IMR-90 (cell line): ENCODE data around the gene ADM2. TPM values are rescaled to one million over a fixed set of nuclear protein-coding genes. Genes with fewer than 3 reads are reported as not detected.

ENCODE experiments used
- ATAC-seq: fragments of 200-7000 bp; cut with Tn5 transposase; 2 replicates; pipeline ENCODE4 v1.9.1; 2020; ENCODE audit warnings: low read depth, mild to moderate bottlenecking, moderate library complexity
- BruUV-seq: library from RNA; stranded (reverse); fragments of 400-500 nt; replicated peaks from 2 replicates; lab custom pipeline; 2021; lab: Mats Ljungman, UMichigan
- CTCF ChIA-PET: fragments of 300-600 bp; formaldehyde crosslinking; extraction: SDS; loops from one replicate; lab custom pipeline; 2021; ENCODE audit warnings: antibody characterized with exemption; lab: Yijun Ruan, JAX
- POLR2A ChIA-PET: fragments of 300-600 bp; sonication (Branson Sonifier 250); formaldehyde crosslinking; loops from one replicate; lab custom pipeline; 2022; ENCODE audit warnings: antibody characterized with exemption; ENCODE audit not compliant: unreplicated experiment; lab: Charles Lee
- DNase-seq: peaks from one replicate; pipeline ENCODE4 v3.0.0; 2013
- H2AFZ ChIP-seq: replicated peaks from 2 replicates; pipeline ENCODE3; 2013; ENCODE audit warnings: low read length, mild to moderate bottlenecking; ENCODE audit not compliant: poor library complexity
- H2AK5ac ChIP-seq: 2 replicates; pipeline ENCODE4 v1.6.1; 2013; ENCODE audit warnings: low read depth, low read length, inconsistent platforms
- H2AK9ac ChIP-seq: replicated peaks from 2 replicates; pipeline ENCODE3; 2013; ENCODE audit warnings: mild to moderate bottlenecking, low read depth, low read length, moderate library complexity; ENCODE audit not compliant: poor library complexity
- H2BK120ac ChIP-seq: 2 replicates; pipeline ENCODE4 v1.6.1; 2013; ENCODE audit warnings: low read depth, low read length, inconsistent platforms
- H2BK15ac ChIP-seq: 3 replicates; pipeline ENCODE4 v1.6.1; 2013; ENCODE audit warnings: low read depth, low read length, inconsistent platforms
- H2BK20ac ChIP-seq: 2 replicates; pipeline ENCODE4 v1.6.1; 2013; ENCODE audit warnings: low read depth, mild to moderate bottlenecking, inconsistent platforms, low read length, moderate library complexity
- H2BK5ac ChIP-seq: 2 replicates; pipeline ENCODE4 v1.6.1; 2013; ENCODE audit warnings: mild to moderate bottlenecking, low read depth, low read length, inconsistent platforms; ENCODE audit not compliant: poor library complexity, severe bottlenecking
- H3K14ac ChIP-seq: replicated peaks from 2 replicates; pipeline ENCODE4 v1.6.1; 2013; ENCODE audit warnings: low read depth, low read length, inconsistent platforms
- H3K18ac ChIP-seq: 2 replicates; pipeline ENCODE4 v1.6.1; 2013; ENCODE audit warnings: low read depth, low read length, control low read depth
- H3K23ac ChIP-seq: 2 replicates; pipeline ENCODE4 v1.6.1; 2013; ENCODE audit warnings: low read depth, low read length, inconsistent platforms
- H3K27ac ChIP-seq: 2 replicates; pipeline ENCODE4 v1.5.1; 2013; ENCODE audit warnings: mild to moderate bottlenecking, control low read depth, low read length; ENCODE audit not compliant: insufficient read depth
- H3K27me3 ChIP-seq: 2 replicates; pipeline ENCODE4 v1.6.1; 2013; ENCODE audit warnings: low read length; ENCODE audit not compliant: control insufficient read depth, insufficient read depth
- H3K36me3 ChIP-seq: 2 replicates; pipeline ENCODE4 v1.6.1; 2013; ENCODE audit warnings: low read length, mixed read lengths; ENCODE audit not compliant: control insufficient read depth, insufficient read depth
- H3K4ac ChIP-seq: 2 replicates; pipeline ENCODE4 v1.6.1; 2013; ENCODE audit warnings: low read depth, low read length, inconsistent platforms
- H3K4me1 ChIP-seq: 2 replicates; pipeline ENCODE4 v1.6.1; 2013; ENCODE audit warnings: low read length, mixed read lengths; ENCODE audit not compliant: control insufficient read depth, insufficient read depth
- H3K4me2 ChIP-seq: 2 replicates; pipeline ENCODE4 v1.6.1; 2013; ENCODE audit warnings: low read depth, mild to moderate bottlenecking, control low read depth, low read length, moderate library complexity
- H3K4me3 ChIP-seq: 2 replicates; pipeline ENCODE4 v1.5.1; 2013; ENCODE audit warnings: low read depth, mild to moderate bottlenecking, control low read depth, low read length, moderate library complexity; ENCODE audit not compliant: insufficient read depth
- H3K56ac ChIP-seq: 2 replicates; pipeline ENCODE4 v1.6.1; 2013; ENCODE audit warnings: low read length, inconsistent platforms; ENCODE audit not compliant: insufficient read depth; ENCODE audit errors: extremely low read depth
- H3K79me1 ChIP-seq, 2 experiments: 2 replicates each; pipeline ENCODE4 v1.6.1; 2013; ENCODE audit warnings: low read length in 2 of 2, inconsistent platforms in 1 of 2, low read depth in 1 of 2
- H3K9ac ChIP-seq: 2 replicates; pipeline ENCODE4 v1.6.1; 2013; ENCODE audit warnings: low read depth, low read length, control low read depth
- H3K9me1 ChIP-seq: 2 replicates; pipeline ENCODE4 v1.6.1; 2013; ENCODE audit warnings: low read length, inconsistent platforms; ENCODE audit not compliant: insufficient read depth
- H3K9me3 ChIP-seq: 2 replicates; pipeline ENCODE4 v1.6.1; 2013; ENCODE audit warnings: low read length; ENCODE audit not compliant: control insufficient read depth, insufficient read depth
- H4K20me1 ChIP-seq: 2 replicates; pipeline ENCODE4 v1.6.1; 2013; ENCODE audit warnings: low read length, inconsistent platforms; ENCODE audit not compliant: insufficient read depth
- H4K5ac ChIP-seq: 2 replicates; pipeline ENCODE4 v1.6.1; 2013; ENCODE audit warnings: mild to moderate bottlenecking, low read depth, low read length, control low read depth
- H4K8ac ChIP-seq, 2 experiments: 2 replicates each; pipeline ENCODE4 v1.6.1; 2013; ENCODE audit warnings: low read depth in 2 of 2, low read length in 2 of 2, control low read depth in 1 of 2, inconsistent platforms in 1 of 2
- H4K91ac ChIP-seq: 2 replicates; pipeline ENCODE4 v1.6.1; 2013; ENCODE audit warnings: low read depth, low read length, inconsistent platforms; ENCODE audit not compliant: insufficient read depth
- BHLHE40 ChIP-seq: fragments of 150-350 bp; IDR thresholded peaks from 2 replicates; pipeline ENCODE4 v1.6.1; 2016; ENCODE audit warnings: mild to moderate bottlenecking, low read depth, low read length
- CEBPB ChIP-seq: IDR thresholded peaks from 2 replicates; pipeline ENCODE4 v1.6.1; 2012; ENCODE audit warnings: low read depth, low read length, improper control_type of control experiment
- MAFK ChIP-seq: IDR thresholded peaks from 2 replicates; pipeline ENCODE4 v1.6.1; 2012; ENCODE audit warnings: low read depth, low read length, improper control_type of control experiment
- MAZ ChIP-seq: IDR thresholded peaks from 2 replicates; pipeline ENCODE4 v1.6.1; 2012; ENCODE audit warnings: low read depth, mild to moderate bottlenecking, low read length, improper control_type of control experiment, moderate library complexity, borderline replicate concordance
- MXI1 ChIP-seq: IDR thresholded peaks from 2 replicates; pipeline ENCODE4 v1.6.1; 2012; ENCODE audit warnings: low read depth, mild to moderate bottlenecking, low read length, moderate library complexity, borderline replicate concordance
- POLR2A ChIP-seq: IDR thresholded peaks from 2 replicates; pipeline ENCODE4 v1.6.1; 2012; ENCODE audit warnings: mild to moderate bottlenecking, low read depth, low read length
- RCOR1 ChIP-seq: IDR thresholded peaks from 2 replicates; pipeline ENCODE4 v1.6.1; 2012; ENCODE audit warnings: mild to moderate bottlenecking, low read length, improper control_type of control experiment; ENCODE audit not compliant: insufficient replicate concordance
- RFX5 ChIP-seq: IDR thresholded peaks from 2 replicates; pipeline ENCODE4 v1.8.0; 2012; ENCODE audit warnings: low read depth, mild to moderate bottlenecking, low read length, moderate library complexity
- SMC3 ChIP-seq: fragments of 150-350 bp; IDR thresholded peaks from 2 replicates; pipeline ENCODE4 v1.6.1; 2016; ENCODE audit warnings: low read depth, mild to moderate bottlenecking, antibody characterized with exemption, low read length, moderate library complexity
- WGBS, 2 experiments: methylation state at CpG; one replicate each; pipeline versions ENCODE4 v1.1.5 to v1.1.7; 2013; ENCODE audit warnings: missing lambda C conversion rate in 2 of 2; ENCODE audit not compliant: insufficient read length in 1 of 2; ENCODE audit errors: extremely low coverage in 2 of 2; 5-methylcytosine and 5-hydroxymethylcytosine counted together
- dilution Hi-C: fragments of 300-500 bp; cut with HindIII; formaldehyde crosslinking; loops from one replicate; pipeline ENCODE4 v1.14.3; 2018; ENCODE audit warnings: low sequenced_read_pairs; ENCODE audit not compliant: unreplicated experiment
- in situ Hi-C: fragments of 300-500 bp; cut with MboI; formaldehyde crosslinking; loops from 3 replicates; pipeline ENCODE4 v1.14.3; 2019; ENCODE audit warnings: low sequenced_read_pairs, inconsistent platforms, mixed read lengths
- intact Hi-C: fragments of 100-400 bp; cut with micrococcal nuclease; formaldehyde crosslinking; loops from 2 replicates; pipeline ENCODE4 v1.10.0; 2022
- polyA plus RNA-seq, 3 experiments: library from polyadenylated mRNA; depleted of rRNA; stranded (reverse); fragments of >200 nt; gene quantifications; 2 replicates each; pipeline ENCODE4 v1.2.3, GENCODE V29; 2012; ENCODE audit warnings: low replicate concordance in 1 of 3
- total RNA-seq: library from RNA; depleted of rRNA; stranded (reverse); fragments of >200 nt; gene quantifications from 2 replicates; pipeline ENCODE4 v1.2.3, GENCODE V29; 2012

Gene ADM2
- total and polyA plus RNA-seq, 2 of the 4 experiments (the other 2 are of a cell fraction): 0.18 to 2.3 TPM

DNA sequence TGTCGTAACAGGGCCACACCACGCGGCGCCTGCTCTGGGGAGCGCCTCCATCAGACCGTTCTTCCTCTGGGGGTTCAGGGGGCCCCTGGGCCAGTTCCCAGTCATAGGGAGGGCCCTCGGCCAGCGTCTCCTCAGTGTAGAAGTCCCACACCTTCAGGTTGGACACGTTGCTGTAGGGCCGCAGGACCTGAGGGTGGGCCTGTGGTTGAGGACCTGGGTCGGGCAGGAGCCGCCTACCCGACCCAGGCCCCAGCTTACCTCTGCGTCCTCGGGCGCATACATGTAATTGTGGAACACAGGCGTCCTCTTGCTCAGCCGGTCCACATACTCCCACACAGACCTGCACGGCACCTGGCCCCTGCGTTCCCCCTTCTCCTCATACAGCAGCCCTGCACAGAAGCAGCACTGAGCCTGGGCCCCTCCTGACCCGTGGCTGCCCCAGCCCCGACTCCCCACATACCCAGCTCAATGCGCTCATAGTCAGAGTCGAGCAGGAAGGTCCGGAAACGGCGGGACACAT lies 26.7 kb upstream of the ADM2 start:
- H2BK120ac ChIP-seq: no peak overlapping the region
- H2BK5ac ChIP-seq: no peak overlapping the region
- H3K4me2 ChIP-seq: no peak overlapping the region
- peaks cover 9% of the 10 kb centered on the region; the same call in 1 of the 2 replicates for H4K20me1 ChIP-seq
- no peak for DNase-seq
- intact Hi-C loops (no loop called here), dilution Hi-C loops (no loop called here), in situ Hi-C loops (no loop called here)
- no peaks in the 10 kb centered on the region for H3K9me3 ChIP-seq
- no peak overlapping the region for H3K27ac ChIP-seq
- no peak overlapping the region for H3K4me3 ChIP-seq
- no peak overlapping the region for H4K5ac ChIP-seq
- no peak overlapping the region for H3K9ac ChIP-seq
- H3K27me3 ChIP-seq: no peaks in the 10 kb centered on the region
- H3K23ac ChIP-seq: no peak overlapping the region
- no peak for ATAC-seq
- H3K4ac ChIP-seq: no peak overlapping the region
- H4K8ac ChIP-seq: no peak overlapping the region
- no peak overlapping the region for H3K56ac ChIP-seq
- H3K9me1 ChIP-seq: 0 out of 2 replicates have a peak, but pooled peaks cover 3% of the 10 kb centered on the region
- no peak for TF ChIP-seq MAZ
- no peak for TF ChIP-seq RFX5
- TF ChIP-seq CEBPB: no peak
- TF ChIP-seq MAFK: no peak
- no peak for TF ChIP-seq POLR2A
- TF ChIP-seq BHLHE40: no peak
- TF ChIP-seq MXI1: no peak
- no peak for TF ChIP-seq SMC3
- no peak for TF ChIP-seq RCOR1
- H2AK5ac ChIP-seq: no peak overlapping the region
- ChIA-PET POLR2A (no interaction called here), CTCF (no interaction called here)
- H2BK15ac ChIP-seq: no peak overlapping the region
- no peak overlapping the region for H2BK20ac ChIP-seq
- peaks cover 3 to 10% of the 10 kb centered on the region in 2 experiments; a peak in 1 of 4 replicates for H3K79me1 ChIP-seq
- no TSS peak for BruUV-seq
- WGBS, 2 experiments: 99% methylated on average over 14 of the region's 27 CpGs; no CpG with 5 or more reads in 1 of the 2 experiments
- no peak overlapping the region for H2AK9ac ChIP-seq
- H3K14ac ChIP-seq: no peak overlapping the region
- no peak overlapping the region for H4K91ac ChIP-seq
- H3K18ac ChIP-seq: no peak overlapping the region
- H3K36me3 ChIP-seq: peaks cover 64% of the 10 kb centered on the region
- H2AFZ ChIP-seq: no peak overlapping the region
- no peaks in the 10 kb centered on the region for H3K4me1 ChIP-seq
